NCI-H2107 treated with DMSO at 0.1 percent for 48 hours (cell line): ENCODE data around the gene TSSC4.
"Not testable (repeated sequence)": the region's sequence is repeated elsewhere in the genome, so short reads cannot be mapped to it uniquely, and the experiment has no call there.

Experiments
- DNase-seq: peaks from one replicate; lab custom pipeline; 2025; ENCODE audit not compliant: unreplicated experiment; lab: John Stamatoyannopoulos, UW

The TSSC4 gene

DNA sequence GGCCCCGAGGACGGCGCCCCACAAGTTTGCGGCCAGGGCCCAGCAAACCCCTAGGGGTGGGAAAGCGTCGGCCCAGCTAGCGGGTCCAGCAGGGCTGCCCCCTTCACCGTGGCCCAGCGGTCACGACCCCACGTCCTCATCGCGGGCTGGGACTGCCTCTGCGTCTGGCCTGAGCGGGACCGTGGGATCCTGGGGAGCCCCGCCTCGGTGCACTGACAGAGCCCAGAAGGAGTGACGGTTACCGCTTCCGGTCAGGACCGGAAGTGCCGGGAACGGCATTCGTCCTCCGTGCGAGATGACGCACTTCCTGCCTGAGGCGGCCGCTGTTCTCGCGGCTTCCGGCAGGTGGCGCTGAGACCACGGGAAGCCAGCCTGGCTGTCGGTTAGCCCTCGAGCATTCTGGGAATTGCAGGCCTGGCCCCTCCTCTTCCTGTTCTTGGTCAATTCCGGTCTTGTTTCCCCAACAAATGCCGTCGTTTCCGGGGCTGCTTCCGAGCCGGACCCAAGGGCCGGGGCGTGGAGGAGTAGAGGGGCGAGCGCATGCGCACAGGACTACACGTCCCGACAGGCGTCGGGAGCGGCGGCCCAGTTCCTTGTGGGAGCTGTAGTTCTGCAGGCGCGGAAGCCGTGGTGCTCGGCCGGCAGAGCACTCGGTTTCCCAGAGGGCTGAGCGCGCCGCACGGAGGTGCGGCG, at the start of gene TSSC4:
Gene TSSC4, plus strand, starts transcription at position 682 of the 693 bp plus-strand sequence. CDS start 1,884 bp downstream, outside the sequence.
- peak; percentile 98 for DNase-seq

GRCh38 chr11:2351701-2352100, 48.8 kb upstream of the TSSC4 start:
- DNase-seq = no peak

GRCh38 chr11:2352420-2352819, 48.1 kb upstream of the TSSC4 start:
- DNase-seq = no peak

DNA sequence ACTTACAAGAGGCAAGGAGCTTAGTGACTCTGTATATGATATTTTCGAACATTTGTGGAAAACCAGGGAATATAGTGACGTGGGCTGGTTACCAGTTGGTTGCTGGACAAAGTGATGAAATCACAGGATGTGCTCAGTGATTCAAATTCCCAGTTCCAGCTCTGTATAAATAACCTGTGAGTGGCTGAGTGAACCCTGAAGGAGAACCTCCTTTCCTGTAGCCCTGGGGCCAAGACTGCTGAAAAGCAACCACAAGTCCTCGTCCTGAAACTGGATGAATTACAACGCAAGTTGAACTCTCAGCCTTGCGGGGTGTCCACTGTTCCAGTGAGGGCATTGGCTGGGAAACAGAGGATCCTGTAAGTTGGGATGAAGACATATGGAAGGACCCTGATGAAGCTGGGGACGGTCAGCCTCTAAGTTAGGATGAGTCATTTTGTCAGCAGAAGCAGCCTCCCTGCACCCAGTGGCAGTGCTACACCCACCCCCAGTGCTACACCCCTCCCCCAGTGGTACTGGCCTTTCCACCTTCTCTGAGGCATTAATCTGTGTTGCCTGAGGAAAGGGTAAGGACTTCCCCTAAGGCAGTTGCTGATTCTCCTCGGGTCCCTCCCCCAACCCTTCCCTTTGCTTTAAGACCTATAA, 45.4 kb upstream of the TSSC4 start:
- no peak for DNase-seq

- no peak for DNase-seq
Measured at GRCh38 chr11:2357246-2357645, 43.3 kb upstream of the TSSC4 start.

DNA sequence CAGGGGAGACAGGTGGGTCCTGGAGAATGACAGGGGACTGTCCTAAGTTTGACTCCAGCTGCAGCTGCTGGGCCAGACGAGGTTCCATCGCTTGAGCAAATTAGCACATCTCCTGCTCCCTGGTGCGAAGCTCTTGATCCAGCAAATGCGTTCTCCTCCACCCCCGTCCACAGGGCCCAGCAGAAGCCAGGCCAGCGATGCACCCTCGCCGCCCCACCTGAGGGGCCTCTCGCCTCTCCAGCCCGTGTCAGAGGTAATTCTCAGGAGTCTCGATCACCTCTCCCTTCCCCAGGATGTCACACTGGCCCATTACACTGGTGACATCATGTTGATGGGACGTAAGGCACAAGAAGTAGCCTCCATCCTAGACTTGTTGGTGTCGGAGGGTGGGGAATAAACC, 42.9 kb upstream of the TSSC4 start:
- not testable (repeated sequence) for DNase-seq

- DNase-seq = no peak
Measured at GRCh38 chr11:2358754-2359442, 41.7 kb upstream of the TSSC4 start.

GRCh38 chr11:2359557-2359956, 41.0 kb upstream of the TSSC4 start:
- DNase-seq = no peak

GRCh38 chr11:2360081-2360642, 40.4 kb upstream of the TSSC4 start:
- DNase-seq = no peak

GRCh38 chr11:2361565-2361964, 39.0 kb upstream of the TSSC4 start:
- no peak for DNase-seq

DNA sequence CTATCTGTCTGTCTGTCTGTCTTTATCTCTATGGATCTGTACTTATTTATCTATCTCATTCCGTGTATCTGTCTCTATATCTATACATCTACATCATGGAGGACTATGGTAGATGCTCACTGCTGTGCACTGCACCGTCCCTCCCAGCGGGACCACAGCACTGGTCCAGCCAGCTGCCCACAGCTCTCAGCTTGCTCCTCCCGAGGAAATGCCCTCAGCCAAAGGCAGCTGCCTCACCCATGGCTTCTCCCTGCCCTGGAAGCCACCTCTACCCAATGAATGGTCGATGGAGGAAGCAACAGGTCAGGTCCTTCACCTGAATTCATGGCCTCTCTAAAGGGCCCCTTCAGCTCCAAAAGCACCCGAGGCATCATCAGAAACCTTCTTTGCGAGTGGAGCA, 38.1 kb upstream of the TSSC4 start:
- DNase-seq = no peak

- DNase-seq = no peak
Measured at GRCh38 chr11:2363130-2363529, 37.4 kb upstream of the TSSC4 start.

DNA sequence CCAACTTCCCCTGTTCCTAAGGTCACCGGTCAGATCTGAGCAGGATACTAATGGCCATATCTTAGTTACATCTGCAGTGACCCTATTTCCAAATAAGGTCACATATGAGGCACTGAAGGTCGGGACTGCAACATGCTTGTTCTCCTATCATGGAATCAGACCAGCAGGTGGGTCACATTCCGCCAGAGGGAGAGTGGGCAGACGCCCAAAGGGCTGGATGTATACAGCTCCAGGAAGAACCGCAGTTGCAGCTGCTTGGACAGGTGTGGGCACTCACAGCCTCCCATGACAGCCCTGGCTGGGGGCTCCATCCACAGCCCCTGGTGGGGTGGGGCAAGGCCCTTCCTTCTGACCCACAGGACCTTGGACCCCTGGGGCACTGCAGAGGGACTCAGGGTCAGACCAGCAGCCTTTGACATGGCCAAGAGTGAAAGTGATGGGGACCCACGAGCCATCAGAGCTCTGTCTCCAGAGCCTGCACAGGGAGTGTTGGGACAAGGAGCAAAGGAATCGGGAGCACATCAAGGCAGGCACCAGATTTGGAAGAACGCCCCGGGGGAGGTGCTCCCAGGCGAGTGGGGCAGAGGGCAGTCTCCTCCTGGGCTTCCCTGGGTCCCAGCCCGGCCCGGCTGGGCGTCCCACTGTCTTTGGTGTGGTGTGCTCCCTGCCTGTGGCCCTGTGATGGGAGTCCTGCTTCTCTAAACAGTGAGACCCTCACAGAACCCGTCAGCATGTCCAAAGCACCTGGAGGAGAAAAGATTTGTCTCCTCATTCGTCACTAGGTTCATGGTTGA, 36.8 kb upstream of the TSSC4 start:
- no peak for DNase-seq

GRCh38 chr11:2364386-2364785, 36.2 kb upstream of the TSSC4 start:
- not testable (repeated sequence) for DNase-seq

GRCh38 chr11:2365571-2366210, 34.9 kb upstream of the TSSC4 start:
- DNase-seq = no peak

DNA sequence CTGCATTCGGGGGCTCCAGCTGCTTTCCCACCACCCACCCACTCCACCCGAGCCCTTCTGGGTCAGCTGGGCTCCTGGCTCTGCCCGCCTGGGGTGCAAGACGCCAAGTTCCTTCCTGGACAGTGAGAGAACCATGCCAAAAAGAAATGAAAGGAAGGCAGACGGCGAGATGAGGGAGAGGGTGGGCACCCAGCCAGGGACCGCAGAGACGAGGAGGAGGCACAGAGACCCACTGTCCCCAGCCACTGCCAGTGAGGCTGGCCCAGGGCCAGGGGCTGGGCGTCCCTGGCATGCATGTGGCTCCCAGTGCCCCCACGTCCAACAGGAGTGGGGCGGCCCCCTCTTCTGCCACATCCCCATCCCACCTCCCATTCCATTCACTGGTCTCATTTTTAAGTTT, 34.3 kb upstream of the TSSC4 start:
- no peak for DNase-seq

GRCh38 chr11:2366733-2367132, 33.8 kb upstream of the TSSC4 start:
- DNase-seq = no peak

GRCh38 chr11:2367266-2368160, 33.0 kb upstream of the TSSC4 start:
- no peak for DNase-seq

- no peak for DNase-seq
Measured at GRCh38 chr11:2368178-2368850, 32.2 kb upstream of the TSSC4 start.
